Measurements from ENCODE around the gene PUM1.

DNA sequence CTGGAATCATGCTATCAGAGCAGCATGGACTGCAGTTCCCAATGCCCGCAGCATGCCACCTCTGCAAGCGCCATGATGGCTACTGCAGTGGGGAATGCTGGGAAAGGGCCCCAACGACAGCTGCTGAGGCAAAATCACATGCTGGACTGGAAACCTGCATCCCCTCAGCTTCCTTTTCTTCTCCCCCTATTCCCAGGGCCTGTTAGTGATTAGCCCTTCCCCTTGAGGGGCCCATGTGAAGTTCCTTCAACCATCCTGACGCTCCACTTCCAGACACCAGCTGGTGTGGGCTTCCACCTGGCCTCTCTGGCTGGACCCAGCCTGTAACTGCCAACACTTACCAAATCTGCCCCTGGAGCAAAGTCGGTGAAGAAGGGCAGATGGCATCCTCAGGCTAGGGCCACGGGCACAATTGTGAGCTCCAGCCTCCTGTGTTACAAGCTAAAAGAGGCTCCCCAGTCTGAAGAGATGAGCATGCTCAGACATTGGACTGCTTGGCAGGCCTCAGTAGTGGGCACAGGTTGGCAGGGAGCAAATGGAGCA, 134.8 kb downstream of the PUM1 start:
- TF ChIP-seq, protein P1, sequence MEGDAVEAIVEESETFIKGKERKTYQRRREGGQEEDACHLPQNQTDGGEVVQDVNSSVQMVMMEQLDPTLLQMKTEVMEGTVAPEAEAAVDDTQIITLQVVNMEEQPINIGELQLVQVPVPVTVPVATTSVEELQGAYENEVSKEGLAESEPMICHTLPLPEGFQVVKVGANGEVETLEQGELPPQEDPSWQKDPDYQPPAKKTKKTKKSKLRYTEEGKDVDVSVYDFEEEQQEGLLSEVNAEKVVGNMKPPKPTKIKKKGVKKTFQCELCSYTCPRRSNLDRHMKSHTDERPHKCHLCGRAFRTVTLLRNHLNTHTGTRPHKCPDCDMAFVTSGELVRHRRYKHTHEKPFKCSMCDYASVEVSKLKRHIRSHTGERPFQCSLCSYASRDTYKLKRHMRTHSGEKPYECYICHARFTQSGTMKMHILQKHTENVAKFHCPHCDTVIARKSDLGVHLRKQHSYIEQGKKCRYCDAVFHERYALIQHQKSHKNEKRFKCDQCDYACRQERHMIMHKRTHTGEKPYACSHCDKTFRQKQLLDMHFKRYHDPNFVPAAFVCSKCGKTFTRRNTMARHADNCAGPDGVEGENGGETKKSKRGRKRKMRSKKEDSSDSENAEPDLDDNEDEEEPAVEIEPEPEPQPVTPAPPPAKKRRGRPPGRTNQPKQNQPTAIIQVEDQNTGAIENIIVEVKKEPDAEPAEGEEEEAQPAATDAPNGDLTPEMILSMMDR (IDR thresholded peaks at IDR 0.05) = no peak
- no peak for TF ChIP-seq POLR2A (IDR thresholded peaks at IDR 0.05)

Data from adrenal gland (tissue), 5 donors.